H9 (cell line): ENCODE data around the gene RNF128. TPM values are rescaled to one million over a fixed set of nuclear protein-coding genes. Genes with fewer than 3 reads are reported as not detected.

ENCODE experiments used
- DNase-seq: peaks from one replicate; pipeline ENCODE4 v3.0.0-alpha.2; 2017
- H2AFZ ChIP-seq: one replicate; pipeline ENCODE4 v1.6.1; 2013; ENCODE audit warnings: mild to moderate bottlenecking, low read length, control low read depth, moderate library complexity
- H2AK5ac ChIP-seq: 2 replicates; pipeline ENCODE4 v1.6.1; 2013; ENCODE audit warnings: low read length, control low read depth, mixed read lengths; ENCODE audit not compliant: insufficient read length
- H2BK120ac ChIP-seq: one replicate; pipeline ENCODE4 v1.6.1; 2013; ENCODE audit warnings: low read depth, mild to moderate bottlenecking, low read length, control low read depth, inconsistent platforms; ENCODE audit not compliant: poor library complexity, severe bottlenecking
- H2BK12ac ChIP-seq: 2 replicates; pipeline ENCODE4 v1.6.1; 2013; ENCODE audit warnings: low read length, control low read depth, mixed read lengths, low read depth; ENCODE audit not compliant: insufficient read length
- H2BK15ac ChIP-seq: 2 replicates; pipeline ENCODE4 v1.6.1; 2013; ENCODE audit warnings: low read depth, low read length, control low read depth
- H2BK20ac ChIP-seq: one replicate; pipeline ENCODE4 v1.6.1; 2013; ENCODE audit warnings: low read depth, mild to moderate bottlenecking, low read length, control low read depth, inconsistent platforms; ENCODE audit not compliant: poor library complexity, severe bottlenecking
- H2BK5ac ChIP-seq: 2 replicates; pipeline ENCODE4 v1.6.1; 2013; ENCODE audit warnings: low read length, control low read depth, mixed read lengths; ENCODE audit not compliant: insufficient read length
- H3K14ac ChIP-seq: 2 replicates; pipeline ENCODE4 v1.6.1; 2013; ENCODE audit warnings: low read length, control low read depth; ENCODE audit not compliant: insufficient read depth
- H3K18ac ChIP-seq: 2 replicates; pipeline ENCODE4 v1.6.1; 2013; ENCODE audit warnings: low read depth, mild to moderate bottlenecking, mixed read lengths, low read length, control low read depth; ENCODE audit not compliant: insufficient read length
- H3K23ac ChIP-seq: 2 replicates; pipeline ENCODE4 v1.6.1; 2013; ENCODE audit warnings: low read length, control low read depth, mixed read lengths, low read depth; ENCODE audit not compliant: insufficient read length
- H3K23me2 ChIP-seq: 2 replicates; pipeline ENCODE4 v1.6.1; 2013; ENCODE audit warnings: low read depth, mild to moderate bottlenecking, mixed read lengths, low read length, control low read depth; ENCODE audit not compliant: insufficient read length, poor library complexity, severe bottlenecking
- H3K27ac ChIP-seq: 2 replicates; pipeline ENCODE4 v1.5.1; 2013; ENCODE audit warnings: low read length, control low read depth, mixed read lengths, low read depth; ENCODE audit not compliant: insufficient read length
- H3K27me3 ChIP-seq: 2 replicates; pipeline ENCODE4 v1.6.1; 2013; ENCODE audit warnings: low read length, control low read depth, inconsistent platforms; ENCODE audit not compliant: insufficient read depth
- H3K4ac ChIP-seq: 2 replicates; pipeline ENCODE4 v1.6.1; 2013; ENCODE audit warnings: low read depth, mild to moderate bottlenecking, control low read depth, inconsistent platforms, low read length, moderate library complexity
- H3K4me1 ChIP-seq: 2 replicates; pipeline ENCODE4 v1.6.1; 2013; ENCODE audit warnings: low read length, control low read depth, inconsistent platforms; ENCODE audit not compliant: insufficient read depth
- H3K4me2 ChIP-seq: 2 replicates; pipeline ENCODE4 v1.6.1; 2013; ENCODE audit warnings: low read length, control low read depth, mixed read lengths; ENCODE audit not compliant: insufficient read length, insufficient read depth
- H3K56ac ChIP-seq: 2 replicates; pipeline ENCODE4 v1.6.1; 2013; ENCODE audit warnings: low read depth, mild to moderate bottlenecking, mixed read lengths, low read length, control low read depth; ENCODE audit not compliant: insufficient read length
- H3K79me1 ChIP-seq: 2 replicates; pipeline ENCODE4 v1.6.1; 2013; ENCODE audit warnings: low read depth, mild to moderate bottlenecking, moderate library complexity, low read length, control low read depth, inconsistent platforms; ENCODE audit not compliant: insufficient read depth, poor library complexity, severe bottlenecking
- H3K79me2 ChIP-seq: 2 replicates; pipeline ENCODE4 v1.6.1; 2013; ENCODE audit warnings: low read length, control low read depth, inconsistent platforms; ENCODE audit not compliant: insufficient read depth
- H3K9ac ChIP-seq: 2 replicates; pipeline ENCODE4 v1.6.1; 2013; ENCODE audit warnings: low read length, control low read depth, mixed read lengths; ENCODE audit not compliant: insufficient read length; ENCODE audit errors: extremely low read depth
- H3K9me3 ChIP-seq: one replicate; pipeline ENCODE4 v1.6.1; 2013; ENCODE audit warnings: low read depth, low read length, inconsistent platforms; ENCODE audit not compliant: control insufficient read depth
- H3T11ph ChIP-seq: one replicate; pipeline ENCODE4 v1.6.1; 2013; ENCODE audit warnings: mild to moderate bottlenecking, low read length, control low read depth, inconsistent platforms
- H4K20me1 ChIP-seq: one replicate; pipeline ENCODE4 v1.6.1; 2013; ENCODE audit not compliant: control insufficient read depth, insufficient read length, insufficient read depth
- H4K5ac ChIP-seq: 2 replicates; pipeline ENCODE4 v1.6.1; 2013; ENCODE audit warnings: low read depth, mild to moderate bottlenecking, mixed read lengths, low read length, control low read depth; ENCODE audit not compliant: insufficient read length
- H4K8ac ChIP-seq: replicated peaks from 2 replicates; pipeline ENCODE4 v1.6.1; 2013; ENCODE audit warnings: low read length, control low read depth, mixed read lengths, low read depth; ENCODE audit not compliant: insufficient read length
- H4K91ac ChIP-seq: 2 replicates; pipeline ENCODE4 v1.6.1; 2013; ENCODE audit warnings: low read depth, mild to moderate bottlenecking, moderate library complexity, mixed read lengths, low read length, control low read depth; ENCODE audit not compliant: insufficient read length
- H3K27ac Mint-ChIP-seq, 3 experiments: 2 replicates in 2 of 3; 3 replicates in 1 of 3; pipeline ENCODE4 v1.8.0; 2020 to 2021; ENCODE audit warnings: mixed read lengths in 3 of 3, mild to moderate bottlenecking in 1 of 3, moderate library complexity in 1 of 3
- H3K27me3 Mint-ChIP-seq: 2 replicates; pipeline ENCODE4 v1.8.0; 2021; ENCODE audit warnings: low read depth, mild to moderate bottlenecking, moderate library complexity, mixed read lengths
- H3K36me3 Mint-ChIP-seq, 3 experiments: 2 replicates in 2 of 3; 3 replicates in 1 of 3; pipeline ENCODE4 v1.8.0; 2020 to 2021; ENCODE audit warnings: low read depth in 3 of 3, mixed read lengths in 3 of 3; ENCODE audit not compliant: insufficient read depth in 1 of 3
- H3K4me1 Mint-ChIP-seq, 2 experiments: 2 replicates each; pipeline ENCODE4 v1.8.0; 2020; ENCODE audit warnings: mixed read lengths in 2 of 2
- H3K4me3 Mint-ChIP-seq, 2 experiments: 2 replicates in 1 of 2; 3 replicates in 1 of 2; pipeline ENCODE4 v1.8.0; 2020 to 2021; ENCODE audit warnings: mild to moderate bottlenecking in 2 of 2, mixed read lengths in 2 of 2, moderate library complexity in 1 of 2
- H3K9me3 Mint-ChIP-seq, 2 experiments: 2 replicates in 1 of 2; 3 replicates in 1 of 2; pipeline ENCODE4 v1.8.0; 2020; ENCODE audit warnings: mild to moderate bottlenecking in 2 of 2, mixed read lengths in 2 of 2, moderate library complexity in 1 of 2
- CTCF ChIP-seq: fragments of 200-600 bp; sonication (generic); conservative IDR thresholded peaks from 3 replicates; pipeline ENCODE4 v1.8.0; 2021; ENCODE audit warnings: antibody characterized with exemption, mild to moderate bottlenecking
- WGBS: extraction: QIAGEN DNeasy Blood & Tissue Kit; methylation state at CpG from one replicate; pipeline ENCODE4 v1.1.7; 2013; ENCODE audit warnings: missing lambda C conversion rate, low lambda C conversion rate, mixed read lengths; ENCODE audit not compliant: insufficient read length; ENCODE audit errors: extremely low coverage; 5-methylcytosine and 5-hydroxymethylcytosine counted together
- total RNA-seq: library from RNA; stranded (reverse); gene quantifications from 2 replicates; pipeline ENCODE4 v1.2.1, GENCODE V29; 2021

Gene RNF128
- total RNA-seq, 1 experiment from 2014 or later: 0.13 TPM

GRCh38 chrX:106802063-106802387 lies 75.5 kb downstream of the RNF128 start:
- Histone ChIP-seq H4K91ac (no peak overlapping the region), H3K79me1 (no peaks in the 10 kb centered on the region), H3K27me3 (no peaks in the 10 kb centered on the region), H3K4me2 (peak overlapping the region; percentile 98), H3K4me1 (no peaks in the 10 kb centered on the region), H3K79me2 (no peaks in the 10 kb centered on the region), H2AFZ (peak overlapping the region; percentile 42), H2BK120ac (no peak overlapping the region), H3K14ac (no peak overlapping the region), H3K56ac (no peak overlapping the region), H2BK15ac (no peak overlapping the region), H3K23ac (no peak overlapping the region), H3K18ac (no peak overlapping the region), H3T11ph (no peak overlapping the region), H3K23me2 (peaks cover 8% of the 10 kb centered on the region), H4K8ac (no peak overlapping the region), H2BK12ac (no peak overlapping the region), H4K20me1 (no peaks in the 10 kb centered on the region), H3K27ac (no peak overlapping the region), H2BK20ac (no peak overlapping the region), H3K9ac (peak overlapping the region; percentile 67), H3K9me3 (no peaks in the 10 kb centered on the region), H2BK5ac (no peak overlapping the region), H2AK5ac (no peak overlapping the region), H3K4ac (no peak overlapping the region), H4K5ac (no peak overlapping the region)
- Mint-ChIP-seq H3K9me3 (peaks cover 0 to 39% of the 10 kb centered on the region in 2 experiments; a peak in 3 of 5 replicates), H3K27ac (no peak overlapping the region), H3K36me3 (no peaks in the 10 kb centered on the region), H3K27me3 (peaks cover 37% of the 10 kb centered on the region), H3K4me3 (peak overlapping the region; percentile 88 to 97), H3K4me1 (peaks cover 9 to 10% of the 10 kb centered on the region in 2 experiments)
- no peak for DNase-seq
- no peak for TF ChIP-seq CTCF
- WGBS: no CpG with 5 or more reads among the region's 11 CpGs
